Endothelial cell of umbilical vein (primary cell): ENCODE measurements around the gene TTC27. TPM values are rescaled to one million over a fixed set of nuclear protein-coding genes. Genes with fewer than 3 reads are reported as not detected.

ENCODE experiments used
- BruUV-seq: library from RNA; stranded (reverse); fragments of 400-500 nt; replicated peaks from 2 replicates; lab custom pipeline; 2021; lab: Mats Ljungman, UMichigan
- CTCF ChIA-PET: fragments of 300-600, 350-600 bp; sonication (Branson Sonifier 250); formaldehyde crosslinking; loops from one replicate; lab custom pipeline; 2021; ENCODE audit warnings: antibody characterized with exemption, inconsistent platforms; lab: Charles Lee
- POLR2A ChIA-PET: fragments of 300-600, 350-600 bp; sonication (Branson Sonifier 250); formaldehyde crosslinking; loops from one replicate; lab custom pipeline; 2021; ENCODE audit warnings: antibody characterized with exemption, inconsistent platforms; lab: Charles Lee
- DNase-seq: peaks from one replicate; pipeline ENCODE4 v3.0.0-alpha.2; 2011; ENCODE audit warnings: low read depth, low spot score
- FAIRE-seq: peaks from 2 replicates; lab custom pipeline; 2011; peaks lifted over from hg19 to GRCh38; lab: Jason Lieb, UNC
- H2AFZ ChIP-seq: 2 replicates; pipeline ENCODE4 v1.6.0; 2012; ENCODE audit warnings: low read depth, low read length, control low read depth, inconsistent platforms
- H3K27ac ChIP-seq: 2 replicates; pipeline ENCODE4 v1.5.1; 2011; ENCODE audit warnings: low read depth, mild to moderate bottlenecking, control low read depth, low read length, moderate library complexity; ENCODE audit not compliant: insufficient read depth
- H3K27me3 ChIP-seq, 2 experiments: 2 replicates each; pipeline versions ENCODE4 v1.6.0 to v1.6.1; 2011; ENCODE audit warnings: low read length in 2 of 2, mixed read lengths in 1 of 2; ENCODE audit not compliant: control insufficient read depth in 2 of 2, insufficient read depth in 2 of 2
- H3K36me3 ChIP-seq, 2 experiments: 2 replicates in 1 of 2; 3 replicates in 1 of 2; pipeline ENCODE4 v1.5.1; 2011; ENCODE audit warnings: low read length in 2 of 2, mild to moderate bottlenecking in 1 of 2, moderate library complexity in 1 of 2; ENCODE audit not compliant: control insufficient read depth in 2 of 2, insufficient read depth in 2 of 2; ENCODE audit errors: extremely low read depth in 1 of 2
- H3K4me1 ChIP-seq: 3 replicates; pipeline ENCODE4 v1.5.1; 2011; ENCODE audit warnings: mild to moderate bottlenecking, low read length; ENCODE audit not compliant: control insufficient read depth, insufficient read depth; ENCODE audit errors: extremely low read depth
- H3K4me2 ChIP-seq: 2 replicates; pipeline ENCODE4 v1.6.1; 2011; ENCODE audit warnings: low read length, control low read depth, mixed read lengths; ENCODE audit not compliant: insufficient read depth
- H3K4me3 ChIP-seq, 3 experiments: fragments of 200-600 bp in 1 of 3; sonication (generic), shearing (Covaris generic) in 1 of 3; replicated peaks in 1 of 3; 2 replicates each; pipeline ENCODE4 v1.5.1; 2011 to 2016; ENCODE audit warnings: control low read depth in 3 of 3, low read length in 3 of 3, mild to moderate bottlenecking in 2 of 3, inconsistent platforms in 1 of 3, low read depth in 1 of 3, moderate library complexity in 1 of 3; ENCODE audit not compliant: insufficient read depth in 1 of 3
- H3K79me2 ChIP-seq: 2 replicates; pipeline ENCODE4 v1.6.0; 2012; ENCODE audit warnings: low read length, inconsistent platforms; ENCODE audit not compliant: control insufficient read depth, insufficient read depth
- H3K9ac ChIP-seq: replicated peaks from 2 replicates; pipeline ENCODE3; 2011; ENCODE audit warnings: low read length, control low read depth; ENCODE audit not compliant: insufficient read depth; ENCODE audit errors: extremely low read depth
- H3K9me1 ChIP-seq: replicated peaks from 3 replicates; pipeline ENCODE4 v1.6.0; 2011; ENCODE audit warnings: mild to moderate bottlenecking, low read length; ENCODE audit not compliant: control insufficient read depth, insufficient read depth; ENCODE audit errors: extremely low read depth
- H3K9me3 ChIP-seq: replicated peaks from 2 replicates; pipeline ENCODE4 v1.5.1; 2012; ENCODE audit warnings: low read length, inconsistent platforms; ENCODE audit not compliant: control insufficient read depth, insufficient read depth
- H4K20me1 ChIP-seq: replicated peaks from 2 replicates; pipeline ENCODE3; 2011; ENCODE audit warnings: mild to moderate bottlenecking, low read length; ENCODE audit not compliant: control insufficient read depth, insufficient read depth; ENCODE audit errors: extremely low read depth
- CTCF ChIP-seq, 2 donors: IDR thresholded peaks; 1 replicate in 1 of 2; 2 replicates in 1 of 2; pipeline ENCODE4 v1.5.1; 2011; ENCODE audit warnings: low read length in 2 of 2, mild to moderate bottlenecking in 2 of 2, moderate library complexity in 2 of 2, control low read depth in 1 of 2, inconsistent platforms in 1 of 2, low read depth in 1 of 2; ENCODE audit not compliant: insufficient read depth in 1 of 2; ENCODE audit errors: extremely low read depth in 1 of 2
- EZH2 ChIP-seq: IDR thresholded peaks from 2 replicates; pipeline ENCODE4 v1.6.1; 2012; ENCODE audit warnings: borderline replicate concordance, low read depth, mild to moderate bottlenecking, moderate library complexity, low read length, inconsistent platforms; ENCODE audit not compliant: severe bottlenecking
- FOS ChIP-seq: IDR thresholded peaks from 2 replicates; pipeline ENCODE4 v1.6.1; 2011; ENCODE audit warnings: mild to moderate bottlenecking, low read length, moderate library complexity, borderline replicate concordance; ENCODE audit not compliant: insufficient read depth
- GATA2 ChIP-seq: IDR thresholded peaks from 2 replicates; pipeline ENCODE4 v1.7.0; 2011; ENCODE audit warnings: low read depth, mild to moderate bottlenecking, moderate library complexity, mixed read lengths, low read length; ENCODE audit not compliant: insufficient read length, insufficient read depth
- JUN ChIP-seq: IDR thresholded peaks from 2 replicates; pipeline ENCODE4 v1.6.1; 2011; ENCODE audit warnings: borderline replicate concordance, low read depth; ENCODE audit not compliant: insufficient read length, insufficient read depth
- MAX ChIP-seq: IDR thresholded peaks from 2 replicates; pipeline ENCODE4 v1.6.1; 2011; ENCODE audit not compliant: insufficient read depth, insufficient read length
- MYC ChIP-seq: IDR thresholded peaks from one replicate; pipeline ENCODE4 v1.6.1; 2011; ENCODE audit warnings: mild to moderate bottlenecking, low read depth, low read length
- POLR2A ChIP-seq: IDR thresholded peaks from 2 replicates; pipeline ENCODE4 v1.6.1; 2012; ENCODE audit warnings: low read depth, mild to moderate bottlenecking, control low read depth, low read length
- POLR2AphosphoS5 ChIP-seq: IDR thresholded peaks from 2 replicates; pipeline ENCODE4 v1.6.1; 2012; ENCODE audit warnings: low read depth, mild to moderate bottlenecking, control low read depth, low read length, moderate library complexity; ENCODE audit not compliant: insufficient read depth
- dilution Hi-C: fragments of 300-500 bp; cut with MboI; formaldehyde crosslinking; loops from one replicate; pipeline ENCODE4 v1.15.0; 2019; ENCODE audit warnings: low sequenced_read_pairs; ENCODE audit not compliant: extremely low pct_ligation_motif_present
- intact Hi-C: fragments of 100-400 bp; cut with micrococcal nuclease; formaldehyde crosslinking; loops from one replicate; pipeline ENCODE4 v1.10.0; 2022
- polyA plus RNA-seq, 4 experiments: library from polyadenylated mRNA; depleted of rRNA in 3 of 4; stranded (reverse) in 3 of 4; unstranded in 1 of 4; fragments of >200 nt; gene quantifications; 2 replicates each; pipeline versions ENCODE4 v1.2.1 to v1.2.3, GENCODE V29; 2011 to 2012; ENCODE audit warnings: missing spikeins in 1 of 4
- total RNA-seq: library from RNA; stranded (reverse); gene quantifications from 2 replicates; pipeline ENCODE4 v1.2.3, GENCODE V29; 2021

The TTC27 gene
- total and polyA plus RNA-seq, 2 donors (not counting 3 experiments of a cell fraction or from before 2014, with no cell fraction given) = 16.3 to 20.1 TPM

GRCh38 chr2:32678825-32679224 is 51.0 kb downstream of the TTC27 start:
- H3K4me3 ChIP-seq = no peak overlapping the region
- intact Hi-C loops (no loop called here), dilution Hi-C loops (no loop called here)
- DNase-seq (peak; percentile 84), FAIRE-seq (peak; percentile 81)
- H3K36me3 ChIP-seq = no peaks in the 10 kb centered on the region
- no peaks in the 10 kb centered on the region for H3K9me1 ChIP-seq
- POLR2A ChIA-PET = no interaction called here
- H2AFZ ChIP-seq = no peak overlapping the region
- no peak overlapping the region for H3K9ac ChIP-seq
- H4K20me1 ChIP-seq = no peaks in the 10 kb centered on the region
- CTCF ChIA-PET = interaction anchor here (0.7 to 1.9 kb wide), 8 partner anchors 10 to 127 kb away, joined by 3 to 7 read pairs (median 3); no protein-coding TSS in a partner anchor
- H3K4me2 ChIP-seq = peak overlapping the region; percentile 23
- no peaks in the 10 kb centered on the region for H3K27me3 ChIP-seq
- no peak for TF ChIP-seq MYC
- TF ChIP-seq EZH2 = no peak
- TF ChIP-seq CTCF (IDR thresholded peaks at IDR 0.05; ENCODE audit: extremely low read depth in 1 of 2, insufficient read depth in 1 of 2, low read depth in 1 of 2, low read length in 2 of 2) = no peak
- TF ChIP-seq POLR2A = no peak
- no peak for TF ChIP-seq POLR2AphosphoS5
- no peak for TF ChIP-seq JUN
- TF ChIP-seq FOS = no peak
- no peak for TF ChIP-seq GATA2
- no peak for TF ChIP-seq MAX
- H3K9me3 ChIP-seq = no peaks in the 10 kb centered on the region
- H3K79me2 ChIP-seq = no peaks in the 10 kb centered on the region
- peaks cover 25% of the 10 kb centered on the region for H3K4me1 ChIP-seq
- BruUV-seq = no TSS peak
- H3K27ac ChIP-seq = no peak overlapping the region
